Nephron progenitor cell (in vitro differentiated cells): ENCODE measurements around the gene MELTF.
A peak's percentile ranks its signal among the peaks of the same experiment; 100 is the strongest.
"Not testable (repeated sequence)": the region's sequence is repeated elsewhere in the genome, so short reads cannot be mapped to it uniquely, and the experiment has no call there.

ENCODE experiments used
- DNase-seq: peaks from one replicate; pipeline ENCODE4 v3.0.0; 2021
- H3K27ac Mint-ChIP-seq: 2 replicates; pipeline ENCODE4 v1.8.0; 2021; ENCODE audit warnings: mild to moderate bottlenecking, moderate library complexity, mixed read lengths
- H3K27me3 Mint-ChIP-seq: 2 replicates; pipeline ENCODE4 v1.8.0; 2021; ENCODE audit warnings: mild to moderate bottlenecking, low read depth, mixed read lengths; ENCODE audit not compliant: poor library complexity
- H3K36me3 Mint-ChIP-seq: 2 replicates; pipeline ENCODE4 v1.8.0; 2021; ENCODE audit warnings: low read depth, mixed read lengths
- H3K4me1 Mint-ChIP-seq: 2 replicates; pipeline ENCODE4 v1.8.0; 2021; ENCODE audit warnings: mixed read lengths
- H3K4me3 Mint-ChIP-seq: 2 replicates; pipeline ENCODE4 v1.8.0; 2021; ENCODE audit warnings: mild to moderate bottlenecking, moderate library complexity, mixed read lengths
- H3K9me3 Mint-ChIP-seq: 2 replicates; pipeline ENCODE4 v1.8.0; 2021; ENCODE audit warnings: mild to moderate bottlenecking, moderate library complexity, mixed read lengths
- CTCF ChIP-seq: fragments of 200-600 bp; sonication (generic); IDR thresholded peaks from 2 replicates; pipeline ENCODE4 v1.5.0; 2021; ENCODE audit warnings: antibody characterized with exemption

Gene MELTF

GRCh38 chr3:197050511-197050910 is 20.9 kb upstream of the MELTF start:
- DNase-seq: no peak
- Mint-ChIP-seq H3K36me3 (peaks cover 78% of the 10 kb centered on the region), H3K4me3 (no peak overlapping the region), H3K27ac (peak overlapping the region; percentile 19), H3K27me3 (no peaks in the 10 kb centered on the region), H3K4me1 (no peaks in the 10 kb centered on the region), H3K9me3 (no peaks in the 10 kb centered on the region)
- TF ChIP-seq CTCF: no peak

GRCh38 chr3:197042539-197042938 is 12.9 kb upstream of the MELTF start:
- Mint-ChIP-seq H3K4me1 (no peaks in the 10 kb centered on the region), H3K36me3 (peaks cover 33% of the 10 kb centered on the region), H3K27me3 (no peaks in the 10 kb centered on the region), H3K9me3 (no peaks in the 10 kb centered on the region), H3K4me3 (no peak overlapping the region), H3K27ac (no peak overlapping the region)
- TF ChIP-seq CTCF: no peak
- no peak for DNase-seq

- no peaks in the 10 kb centered on the region for H3K4me1 Mint-ChIP-seq
- H3K27ac Mint-ChIP-seq: peak overlapping the region; percentile 71
- H3K27me3 Mint-ChIP-seq: no peaks in the 10 kb centered on the region
- H3K4me3 Mint-ChIP-seq: no peak overlapping the region
- no peak for DNase-seq
- no peak for TF ChIP-seq CTCF
- H3K9me3 Mint-ChIP-seq: no peaks in the 10 kb centered on the region
- peaks cover 29% of the 10 kb centered on the region for H3K36me3 Mint-ChIP-seq
Observed at GRCh38 chr3:197041875-197042488, 12.4 kb upstream of the MELTF start.

- Mint-ChIP-seq H3K9me3 (no peaks in the 10 kb centered on the region), H3K4me1 (no peaks in the 10 kb centered on the region), H3K36me3 (peaks cover 16% of the 10 kb centered on the region), H3K27me3 (peaks cover 5% of the 10 kb centered on the region), H3K27ac (no peak overlapping the region), H3K4me3 (no peak overlapping the region)
- no peak for DNase-seq
- no peak for TF ChIP-seq CTCF
Observed at GRCh38 chr3:197040658-197041057, 11.0 kb upstream of the MELTF start.

GRCh38 chr3:197038679-197039462 is 9.3 kb upstream of the MELTF start:
- Mint-ChIP-seq H3K27me3 (peaks cover 7% of the 10 kb centered on the region), H3K4me3 (no peak overlapping the region), H3K4me1 (no peaks in the 10 kb centered on the region), H3K9me3 (no peaks in the 10 kb centered on the region), H3K27ac (peak overlapping the region; percentile 57), H3K36me3 (peaks cover 5% of the 10 kb centered on the region)
- no peak for TF ChIP-seq CTCF
- DNase-seq: no peak

GRCh38 chr3:197035577-197035976 is 6.0 kb upstream of the MELTF start:
- Mint-ChIP-seq H3K9me3 (no peaks in the 10 kb centered on the region), H3K4me3 (no peak overlapping the region), H3K4me1 (no peaks in the 10 kb centered on the region), H3K27me3 (peaks cover 22% of the 10 kb centered on the region), H3K36me3 (no peaks in the 10 kb centered on the region), H3K27ac (no peak overlapping the region)
- no peak for DNase-seq
- no peak for TF ChIP-seq CTCF

- H3K36me3 Mint-ChIP-seq, H3K27ac Mint-ChIP-seq, H3K9me3 Mint-ChIP-seq, H3K4me3 Mint-ChIP-seq, H3K4me1 Mint-ChIP-seq, DNase-seq: not testable (repeated sequence)
- peaks cover 29% of the 10 kb centered on the region for H3K27me3 Mint-ChIP-seq
Observed at GRCh38 chr3:197034778-197035177, 5.2 kb upstream of the MELTF start.

- H3K4me1 Mint-ChIP-seq, H3K36me3 Mint-ChIP-seq, H3K4me3 Mint-ChIP-seq, H3K27ac Mint-ChIP-seq, H3K9me3 Mint-ChIP-seq, DNase-seq: not testable (repeated sequence)
- peaks cover 34% of the 10 kb centered on the region for H3K27me3 Mint-ChIP-seq
Observed at GRCh38 chr3:197033764-197034163, 4.1 kb upstream of the MELTF start.
